Naive thymus-derived CD8-positive, alpha-beta T cell (primary cell): ENCODE data around the gene MCOLN2. TPM values are rescaled to one million over a fixed set of nuclear protein-coding genes. Genes with fewer than 3 reads are reported as not detected.
A peak's percentile ranks its signal among the peaks of the same experiment; 100 is the strongest.
"Not testable (repeated sequence)": the region's sequence is repeated elsewhere in the genome, so short reads cannot be mapped to it uniquely, and the experiment has no call there.

Experiments used
- ATAC-seq, 2 donors: fragments of 150-1000 bp; cut with Tn5 transposase in 1 of 2; sonication (Bioruptor Pico), chemical (Tn5 transposase) in 1 of 2; 1 replicate in 1 of 2; 2 replicates in 1 of 2; pipeline ENCODE4 v1.10.0; 2021; ENCODE audit warnings: mild to moderate bottlenecking in 2 of 2, moderate library complexity in 2 of 2
- POLR2A ChIA-PET: fragments of 350-600 bp; sonication (Branson Sonifier 250); formaldehyde crosslinking; loops from one replicate; lab custom pipeline; 2021; ENCODE audit warnings: antibody characterized with exemption; lab: Charles Lee
- DNase-seq, 10 donors: peaks; one replicate each; pipeline versions ENCODE4 v3.0.0 to v3.0.0-alpha.2; 2020 to 2022
- H3K27ac Mint-ChIP-seq, 10 donors: one replicate each; pipeline ENCODE4 v1.8.0; 2020 to 2022; ENCODE audit warnings: mild to moderate bottlenecking in 10 of 10, mixed read lengths in 10 of 10, moderate library complexity in 4 of 10, inconsistent platforms in 1 of 10
- H3K27me3 Mint-ChIP-seq, 5 donors: one replicate each; pipeline ENCODE4 v1.8.0; 2021 to 2022; ENCODE audit warnings: mixed read lengths in 5 of 5
- H3K36me3 Mint-ChIP-seq, 3 donors: one replicate each; pipeline ENCODE4 v1.8.0; 2020 to 2022; ENCODE audit warnings: mixed read lengths in 3 of 3, mild to moderate bottlenecking in 2 of 3, inconsistent platforms in 1 of 3
- H3K4me1 Mint-ChIP-seq, 4 donors: one replicate each; pipeline ENCODE4 v1.8.0; 2021 to 2022; ENCODE audit warnings: mixed read lengths in 4 of 4
- H3K4me3 Mint-ChIP-seq, 10 donors: one replicate each; pipeline ENCODE4 v1.8.0; 2020 to 2022; ENCODE audit warnings: mild to moderate bottlenecking in 10 of 10, mixed read lengths in 10 of 10, moderate library complexity in 6 of 10, inconsistent platforms in 1 of 10
- H3K9me3 Mint-ChIP-seq, 9 donors: one replicate each; pipeline ENCODE4 v1.8.0; 2020 to 2022; ENCODE audit warnings: mixed read lengths in 9 of 9, mild to moderate bottlenecking in 3 of 9, inconsistent platforms in 1 of 9, moderate library complexity in 1 of 9
- polyA plus RNA-seq, 3 donors: library from polyadenylated mRNA; unstranded; fragments of 300-500 nt; fragmentation: Illumina TruSeq; gene quantifications; one replicate each; pipeline ENCODE4 v1.2.3, GENCODE V29; 2021
- total RNA-seq, 8 experiments: library from RNA in 2 of 8; stranded (reverse) in 2 of 8; gene quantifications; one replicate each; pipeline ENCODE4 v1.2.3 and lab custom pipeline; 2021 to 2026

MCOLN2 gene
- total and polyA plus RNA-seq, 5 experiments from 2014 or later = 1.1 to 3.7 (median 2.7) TPM

DNA sequence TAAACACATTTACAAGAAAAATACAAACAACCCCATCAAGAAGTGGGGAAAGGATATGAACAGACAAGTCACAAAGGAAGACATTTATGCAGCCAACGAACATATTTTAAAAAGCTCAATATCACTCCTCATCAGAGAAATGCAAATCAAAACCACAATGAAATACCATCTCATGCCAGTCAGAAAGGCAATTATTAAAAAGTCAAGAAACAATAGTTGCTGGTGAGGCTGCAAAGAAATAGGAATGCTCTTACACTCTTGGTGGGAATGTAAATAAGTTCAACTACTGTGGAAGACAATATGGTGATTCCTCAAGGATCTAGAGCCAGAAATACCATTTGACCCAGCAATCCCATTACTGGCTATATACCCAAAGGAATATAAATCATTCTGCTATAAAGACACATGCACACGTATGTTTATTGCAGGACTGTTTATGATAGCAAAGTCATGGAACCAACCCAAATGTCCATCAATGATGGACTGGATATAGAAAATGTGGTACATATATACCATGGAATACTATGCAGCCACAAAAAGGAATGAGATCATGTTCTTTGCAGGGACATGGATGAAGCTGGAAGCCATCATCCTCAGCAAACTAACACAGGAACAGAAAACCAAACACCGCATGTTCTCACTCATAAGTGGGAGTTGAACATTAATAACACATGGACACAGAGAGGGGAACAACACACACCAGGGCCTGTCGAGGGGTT, 88.0 kb downstream of the MCOLN2 start:
- H3K36me3 Mint-ChIP-seq, H3K27me3 Mint-ChIP-seq, H3K4me3 Mint-ChIP-seq, H3K4me1 Mint-ChIP-seq, DNase-seq, POLR2A ChIA-PET, ATAC-seq, H3K9me3 Mint-ChIP-seq, H3K27ac Mint-ChIP-seq: not testable (repeated sequence)

DNA sequence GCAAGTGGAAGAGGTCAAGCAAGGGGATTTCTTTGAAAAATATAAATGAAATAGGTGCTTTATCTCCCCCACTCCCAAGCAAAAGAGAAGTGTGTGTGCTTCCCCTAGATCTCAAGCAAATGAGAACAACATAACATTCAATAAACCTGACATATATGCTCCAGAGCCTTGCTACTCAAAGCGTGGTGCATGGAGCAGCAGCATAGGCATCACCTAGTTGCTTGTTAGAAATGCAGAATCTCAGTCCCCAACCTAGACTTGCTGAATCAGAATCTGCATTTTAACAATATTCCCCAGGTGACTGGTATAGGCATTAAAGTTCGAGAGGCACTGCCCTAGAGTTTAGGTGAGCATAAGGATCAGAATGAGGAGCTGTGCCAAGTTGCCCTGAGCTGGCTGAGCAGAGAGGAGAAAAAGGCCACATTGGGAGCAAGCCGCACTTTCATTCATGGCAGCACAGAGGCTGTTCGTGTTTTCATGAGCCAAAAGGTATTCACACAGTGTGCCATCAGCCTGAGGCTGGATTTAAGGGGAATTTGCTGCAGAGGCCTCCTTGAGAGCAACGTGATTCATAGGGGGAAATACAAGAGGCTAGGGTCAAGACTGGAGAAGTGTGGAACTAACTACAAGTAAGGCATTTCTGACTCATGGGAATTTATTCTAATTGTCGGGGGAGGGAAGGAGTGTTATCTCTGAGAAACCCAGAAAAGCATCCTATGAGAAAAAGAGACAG, 89.7 kb downstream of the MCOLN2 start:
- Mint-ChIP-seq H3K4me3 (no peak overlapping the region), H3K27ac (peak overlapping the region in 1 of 10 donors; percentile 9), H3K9me3 (peaks cover 0 to 5% (median under 1%) of the 10 kb centered on the region in 9 donors), H3K4me1 (no peaks in the 10 kb centered on the region), H3K36me3 (peaks cover 0 to 6% (median 0%) of the 10 kb centered on the region in 3 donors), H3K27me3 (peaks cover 0 to 5% (median 0%) of the 10 kb centered on the region in 5 donors)
- no peak for ATAC-seq
- no peak for DNase-seq
- POLR2A ChIA-PET = no interaction called here

- H3K27me3 Mint-ChIP-seq, H3K4me3 Mint-ChIP-seq, ATAC-seq, H3K4me1 Mint-ChIP-seq, H3K27ac Mint-ChIP-seq, H3K9me3 Mint-ChIP-seq, DNase-seq, H3K36me3 Mint-ChIP-seq: not testable (repeated sequence)
- POLR2A ChIA-PET = interaction anchor here (0.6 kb wide), 1 partner anchor 15 kb away, joined by 3 read pairs; no protein-coding TSS in a partner anchor
These were observed 94.2 kb downstream of the MCOLN2 start for GRCh38 chr1:84902727-84903126.

- POLR2A ChIA-PET = no interaction called here
- no peak for ATAC-seq
These were observed 96.9 kb downstream of the MCOLN2 start for GRCh38 chr1:84899969-84900368.

DNA sequence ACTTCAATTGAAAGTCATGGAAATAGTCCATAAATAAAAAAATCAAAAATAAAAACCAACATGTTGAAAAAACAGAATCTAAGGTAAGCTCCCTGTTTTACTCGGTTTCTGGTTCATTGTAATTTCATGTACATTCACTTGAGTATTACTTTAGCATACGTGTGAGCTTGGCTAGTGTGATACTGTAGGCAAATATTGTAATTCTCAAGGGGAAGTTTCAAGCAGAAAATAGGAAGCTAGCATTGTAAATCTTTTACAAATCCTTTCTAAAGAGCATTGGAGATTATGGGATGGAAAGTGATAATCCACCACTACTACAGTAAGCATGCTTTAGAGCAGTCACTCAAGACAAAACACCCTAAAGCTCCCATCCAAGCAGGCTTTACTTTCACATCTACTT, 100.6 kb downstream of the MCOLN2 start:
- POLR2A ChIA-PET = no interaction called here
- no peaks in the 10 kb centered on the region for H3K36me3 Mint-ChIP-seq
- H3K27me3 Mint-ChIP-seq = peaks cover 9 to 38% (median 33%) of the 10 kb centered on the region in 5 donors
- H3K27ac Mint-ChIP-seq = no peak overlapping the region
- H3K4me3 Mint-ChIP-seq = no peak overlapping the region
- H3K4me1 Mint-ChIP-seq = peaks cover 5 to 16% (median 14%) of the 10 kb centered on the region in 4 donors
- peaks cover 0 to 3% (median 0%) of the 10 kb centered on the region in 9 donors for H3K9me3 Mint-ChIP-seq
- DNase-seq (no peak), ATAC-seq (no peak)

More at GRCh38 chr1:84899969-84900368, 96.9 kb downstream of the MCOLN2 start:
- peaks cover 0 to 5% (median 3%) of the 10 kb centered on the region in 9 donors for H3K9me3 Mint-ChIP-seq
- H3K4me1 Mint-ChIP-seq = no peaks in the 10 kb centered on the region
- H3K27me3 Mint-ChIP-seq = peaks cover 5 to 14% (median 11%) of the 10 kb centered on the region in 5 donors
- H3K4me3 Mint-ChIP-seq = no peak overlapping the region
- no peak overlapping the region for H3K27ac Mint-ChIP-seq
- no peak for DNase-seq
- peaks cover 0 to 5% (median 0%) of the 10 kb centered on the region in 3 donors for H3K36me3 Mint-ChIP-seq

- peaks cover 0 to 2% (median 0%) of the 10 kb centered on the region in 9 donors for H3K9me3 Mint-ChIP-seq
- no peaks in the 10 kb centered on the region for H3K36me3 Mint-ChIP-seq
- H3K27ac Mint-ChIP-seq = peak within 1 kb of the TSS in 4 of 10 donors; percentile 19 to 90 (median 29)
- peak within 1 kb of the TSS; percentile 77 to 91 (median 86) for H3K4me3 Mint-ChIP-seq
- peaks cover 9 to 39% (median 36%) of the 10 kb centered on the region in 5 donors for H3K27me3 Mint-ChIP-seq
- POLR2A ChIA-PET = no interaction called here
- peak in 8 of 10 donors; percentile 7 to 64 (median 26) for DNase-seq
- ATAC-seq = peak; percentile 67 to 79
- H3K4me1 Mint-ChIP-seq = peaks cover 13 to 36% (median 29%) of the 10 kb centered on the region in 4 donors
These were observed 104.0 kb downstream of the MCOLN2 start, which contains the start of gene LPAR3 for GRCh38 chr1:84892705-84893618. Gene LPAR3, minus strand, starts transcription at chr1:84893206. Its CDS starts 27,086 bp downstream, at chr1:84866120.

DNA sequence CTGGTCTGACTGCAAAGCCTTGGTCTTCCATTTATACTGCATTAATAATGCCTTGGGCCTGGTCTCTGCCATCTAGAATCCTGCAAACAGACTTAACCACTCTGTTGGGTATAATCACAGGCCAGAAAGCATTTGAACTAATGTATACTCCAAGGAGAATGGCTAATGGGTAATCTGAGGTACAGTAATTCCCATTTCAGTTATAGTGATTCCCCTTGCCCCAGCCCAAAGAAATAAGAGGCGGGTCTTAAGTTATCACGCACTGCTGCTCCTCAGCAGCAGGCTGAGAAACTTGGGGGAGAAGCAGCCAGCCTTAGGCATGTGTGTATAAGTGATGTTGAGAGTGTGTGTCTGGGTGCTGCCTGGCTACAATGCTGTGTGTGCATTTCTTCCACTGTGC, 106.3 kb downstream of the MCOLN2 start:
- H3K4me3 Mint-ChIP-seq = no peak overlapping the region
- H3K27me3 Mint-ChIP-seq = peaks cover 6 to 32% (median 31%) of the 10 kb centered on the region in 5 donors
- no peaks in the 10 kb centered on the region for H3K9me3 Mint-ChIP-seq
- H3K4me1 Mint-ChIP-seq = peaks cover 13 to 36% (median 29%) of the 10 kb centered on the region in 4 donors
- H3K27ac Mint-ChIP-seq = no peak overlapping the region
- ATAC-seq (no peak), DNase-seq (no peak)
- POLR2A ChIA-PET = no interaction called here
- no peaks in the 10 kb centered on the region for H3K36me3 Mint-ChIP-seq

- POLR2A ChIA-PET = no interaction called here
- no peaks in the 10 kb centered on the region for H3K9me3 Mint-ChIP-seq
- peaks cover 0 to 22% (median 19%) of the 10 kb centered on the region in 5 donors for H3K27me3 Mint-ChIP-seq
- peaks cover 13 to 36% (median 29%) of the 10 kb centered on the region in 4 donors for H3K4me1 Mint-ChIP-seq
- no peak for ATAC-seq
- H3K36me3 Mint-ChIP-seq = no peaks in the 10 kb centered on the region
- no peak overlapping the region for H3K4me3 Mint-ChIP-seq
- H3K27ac Mint-ChIP-seq = no peak overlapping the region
- DNase-seq = no peak
These were observed 107.5 kb downstream of the MCOLN2 start for GRCh38 chr1:84889437-84889836.

DNA sequence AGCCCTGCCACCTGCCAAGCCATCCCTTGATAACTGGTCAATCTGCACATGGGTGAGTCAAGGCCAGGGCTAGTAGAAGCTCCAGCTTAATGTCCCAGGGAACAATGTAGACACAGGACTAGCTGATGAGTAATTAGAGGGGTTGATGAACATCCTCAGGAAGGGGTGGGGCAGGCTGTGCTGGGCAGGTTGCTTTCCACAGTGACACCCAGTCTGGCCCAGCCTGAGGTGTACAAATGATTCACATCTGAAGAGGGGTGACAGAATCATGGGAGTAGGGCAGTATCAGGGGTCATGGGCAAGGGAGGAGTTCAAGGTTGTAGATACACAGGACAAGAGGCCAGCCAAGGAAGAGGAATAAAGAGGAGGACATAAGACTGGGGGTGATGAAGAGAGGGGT, 108.2 kb downstream of the MCOLN2 start:
- no peak for ATAC-seq
- H3K27ac Mint-ChIP-seq = peak overlapping the region in 4 of 10 donors; percentile 11 to 69 (median 50)
- peaks cover 0 to 16% (median 13%) of the 10 kb centered on the region in 5 donors for H3K27me3 Mint-ChIP-seq
- no peaks in the 10 kb centered on the region for H3K9me3 Mint-ChIP-seq
- no peak for DNase-seq
- H3K36me3 Mint-ChIP-seq = no peaks in the 10 kb centered on the region
- POLR2A ChIA-PET = no interaction called here
- H3K4me3 Mint-ChIP-seq = peak overlapping the region in 3 of 10 donors; percentile 15 to 76 (median 30)
- peaks cover 13 to 32% (median 25%) of the 10 kb centered on the region in 4 donors for H3K4me1 Mint-ChIP-seq

GRCh38 chr1:84887261-84887934, 109.5 kb downstream of the MCOLN2 start:
- peaks cover 0 to 11% (median 5%) of the 10 kb centered on the region in 5 donors for H3K27me3 Mint-ChIP-seq
- H3K9me3 Mint-ChIP-seq = no peaks in the 10 kb centered on the region
- H3K27ac Mint-ChIP-seq = peak overlapping the region in 1 of 10 donors; percentile 22
- no peaks in the 10 kb centered on the region for H3K36me3 Mint-ChIP-seq
- DNase-seq = no peak
- H3K4me1 Mint-ChIP-seq = peaks cover 11 to 26% (median 19%) of the 10 kb centered on the region in 4 donors
- H3K4me3 Mint-ChIP-seq = no peak overlapping the region
- POLR2A ChIA-PET = interaction anchor here (0.8 kb wide), 1 partner anchor 20 kb away, joined by 4 read pairs; no protein-coding TSS in a partner anchor
- no peak for ATAC-seq

- peaks cover 5 to 18% (median 14%) of the 10 kb centered on the region in 4 donors for H3K4me1 Mint-ChIP-seq
- DNase-seq (no peak), ATAC-seq (no peak)
- POLR2A ChIA-PET = no interaction called here
- H3K9me3 Mint-ChIP-seq = peaks cover 0 to 9% (median 1%) of the 10 kb centered on the region in 9 donors
- H3K27me3 Mint-ChIP-seq = peaks cover 0 to 2% (median 0%) of the 10 kb centered on the region in 5 donors
- no peak overlapping the region for H3K4me3 Mint-ChIP-seq
- peak overlapping the region in 1 of 10 donors; percentile 14 for H3K27ac Mint-ChIP-seq
- H3K36me3 Mint-ChIP-seq = peaks cover 0 to 11% (median 8%) of the 10 kb centered on the region in 3 donors
These were observed 111.4 kb downstream of the MCOLN2 start for GRCh38 chr1:84885469-84885868.
